H1 (cell line): ENCODE results near the gene KCNT1. TPM values are rescaled to one million over a fixed set of nuclear protein-coding genes. Genes with fewer than 3 reads are reported as not detected.

Experiments
- CTCF ChIA-PET: fragments of 300-600 bp; sonication (Branson Sonifier 250); formaldehyde crosslinking; loops from one replicate; lab custom pipeline; 2021; ENCODE audit not compliant: partially characterized antibody; lab: Charles Lee
- POLR2A ChIA-PET: fragments of 300-600 bp; sonication (Branson Sonifier 250); formaldehyde crosslinking; loops from one replicate; lab custom pipeline; 2021; ENCODE audit warnings: inconsistent platforms; ENCODE audit not compliant: partially characterized antibody; lab: Charles Lee
- DNase-seq, 2 experiments: peaks; one replicate each; pipeline versions ENCODE4 v3.0.0 to v3.0.0-alpha.2; 2010 to 2022; ENCODE audit warnings: low spot score in 2 of 2, low read depth in 1 of 2, mixed read lengths in 1 of 2
- FAIRE-seq: peaks from 2 replicates; lab custom pipeline; 2011; peaks lifted over from hg19 to GRCh38; lab: Jason Lieb, UNC
- H2AFZ ChIP-seq: 2 replicates; pipeline ENCODE4 v1.8.1; 2012; ENCODE audit warnings: low read length, inconsistent platforms
- H2AK5ac ChIP-seq: 2 replicates; pipeline ENCODE4 v1.6.1; 2013; ENCODE audit warnings: low read depth, low read length
- H2BK120ac ChIP-seq: replicated peaks from 2 replicates; pipeline ENCODE3; 2013; ENCODE audit warnings: low read depth, low read length, inconsistent platforms
- H2BK12ac ChIP-seq: 2 replicates; pipeline ENCODE4 v1.6.1; 2013; ENCODE audit warnings: low read depth, low read length
- H2BK15ac ChIP-seq: 2 replicates; pipeline ENCODE4 v1.6.1; 2013; ENCODE audit warnings: low read length
- H2BK20ac ChIP-seq: 2 replicates; pipeline ENCODE4 v1.6.1; 2013; ENCODE audit warnings: low read length
- H2BK5ac ChIP-seq: 2 replicates; pipeline ENCODE4 v1.6.1; 2013; ENCODE audit warnings: low read depth, low read length
- H3K14ac ChIP-seq: 2 replicates; pipeline ENCODE4 v1.6.1; 2013; ENCODE audit warnings: inconsistent platforms; ENCODE audit not compliant: insufficient read length
- H3K18ac ChIP-seq: 2 replicates; pipeline ENCODE4 v1.6.1; 2013; ENCODE audit warnings: low read length; ENCODE audit errors: extremely low read depth
- H3K23ac ChIP-seq: 2 replicates; pipeline ENCODE4 v1.6.1; 2013; ENCODE audit warnings: inconsistent platforms; ENCODE audit not compliant: insufficient read length
- H3K23me2 ChIP-seq: 2 replicates; pipeline ENCODE4 v1.6.1; 2013; ENCODE audit warnings: low read depth, low read length
- H3K27ac ChIP-seq: 2 replicates; pipeline ENCODE4 v1.6.1; 2011; ENCODE audit warnings: low read depth, low read length, inconsistent platforms
- H3K27me3 ChIP-seq, 4 experiments: replicated peaks in 1 of 4; 1 replicate in 1 of 4; 2 replicates in 3 of 4; pipeline versions ENCODE4 v1.6.1 to v1.8.1; 2011 to 2013; ENCODE audit warnings: low read length in 3 of 4, mild to moderate bottlenecking in 3 of 4, inconsistent platforms in 2 of 4, mixed read lengths in 2 of 4, moderate library complexity in 1 of 4; ENCODE audit not compliant: control insufficient read depth in 3 of 4, insufficient read depth in 3 of 4; ENCODE audit errors: extremely low read depth in 1 of 4
- H3K36me3 ChIP-seq, 4 experiments: 2 replicates each; pipeline versions ENCODE4 v1.6.1 to v1.8.1; 2011 to 2013; ENCODE audit warnings: mild to moderate bottlenecking in 4 of 4, low read length in 3 of 4, moderate library complexity in 2 of 4, control low read depth in 1 of 4, inconsistent platforms in 1 of 4; ENCODE audit not compliant: insufficient read depth in 4 of 4, control insufficient read depth in 2 of 4
- H3K4ac ChIP-seq: replicated peaks from 2 replicates; pipeline ENCODE3; 2013; ENCODE audit warnings: low read length, low read depth, mixed read lengths, inconsistent platforms; ENCODE audit not compliant: insufficient read length
- H3K4me1 ChIP-seq, 4 experiments: replicated peaks in 1 of 4; 1 replicate in 1 of 4; 2 replicates in 3 of 4; pipeline versions ENCODE4 v1.6.1 to v1.8.1; 2011 to 2013; ENCODE audit warnings: low read length in 3 of 4, inconsistent platforms in 2 of 4, mixed read lengths in 1 of 4; ENCODE audit not compliant: insufficient read depth in 4 of 4, control insufficient read depth in 3 of 4
- H3K4me2 ChIP-seq, 2 experiments: 2 replicates each; pipeline versions ENCODE4 v1.6.1 to v1.8.1; 2011 to 2013; ENCODE audit warnings: low read depth in 2 of 2, low read length in 2 of 2, control low read depth in 1 of 2, inconsistent platforms in 1 of 2, mild to moderate bottlenecking in 1 of 2; ENCODE audit not compliant: insufficient read depth in 1 of 2
- H3K4me3 ChIP-seq, 4 experiments: fragments of 200-600, 300-600 bp in 1 of 4; sonication (generic), shearing (Covaris generic), sonication (Bioruptor Twin) in 1 of 4; 2 replicates each; pipeline versions ENCODE4 v1.5.1 to v1.8.1; 2011 to 2016; ENCODE audit warnings: low read length in 4 of 4, low read depth in 3 of 4, control low read depth in 2 of 4, inconsistent platforms in 2 of 4, mild to moderate bottlenecking in 2 of 4, mixed read lengths in 1 of 4, moderate library complexity in 1 of 4; ENCODE audit not compliant: insufficient read depth in 2 of 4; ENCODE audit errors: extremely low read depth in 1 of 4
- H3K56ac ChIP-seq: replicated peaks from 2 replicates; pipeline ENCODE3; 2013; ENCODE audit warnings: low read depth, mild to moderate bottlenecking, mixed read lengths, low read length, inconsistent platforms; ENCODE audit not compliant: insufficient read length
- H3K79me1 ChIP-seq: 2 replicates; pipeline ENCODE4 v1.6.1; 2013; ENCODE audit warnings: low read depth, low read length, control low read depth
- H3K79me2 ChIP-seq, 2 experiments: 2 replicates each; pipeline versions ENCODE4 v1.6.1 to v1.8.1; 2012 to 2013; ENCODE audit warnings: low read length in 2 of 2, mild to moderate bottlenecking in 2 of 2, inconsistent platforms in 1 of 2; ENCODE audit not compliant: insufficient read depth in 2 of 2, control insufficient read depth in 1 of 2
- H3K9ac ChIP-seq, 4 experiments: replicated peaks in 1 of 4; 1 replicate in 1 of 4; 2 replicates in 3 of 4; pipeline versions ENCODE4 v1.6.1 to v1.8.1; 2011 to 2013; ENCODE audit warnings: low read depth in 3 of 4, low read length in 3 of 4, control low read depth in 2 of 4, mild to moderate bottlenecking in 2 of 4, moderate library complexity in 2 of 4, inconsistent platforms in 1 of 4; ENCODE audit errors: extremely low read depth in 1 of 4
- H3K9me3 ChIP-seq, 2 experiments: 2 replicates each; pipeline versions ENCODE4 v1.6.1 to v1.8.1; 2012 to 2013; ENCODE audit warnings: mild to moderate bottlenecking in 2 of 2, moderate library complexity in 2 of 2, control low read depth in 1 of 2, inconsistent platforms in 1 of 2, low read depth in 1 of 2, low read length in 1 of 2, mixed read lengths in 1 of 2; ENCODE audit not compliant: insufficient read depth in 2 of 2
- H4K20me1 ChIP-seq, 2 experiments: replicated peaks in 1 of 2; 2 replicates each; pipeline versions ENCODE3 to v1.8.1; 2011 to 2013; ENCODE audit warnings: inconsistent platforms in 2 of 2, low read length in 2 of 2, mild to moderate bottlenecking in 1 of 2; ENCODE audit not compliant: insufficient read depth in 2 of 2, control insufficient read depth in 1 of 2
- H4K5ac ChIP-seq: 2 replicates; pipeline ENCODE4 v1.6.1; 2013; ENCODE audit warnings: low read length, low read depth, mixed read lengths, inconsistent platforms; ENCODE audit not compliant: insufficient read length
- H4K8ac ChIP-seq: 2 replicates; pipeline ENCODE4 v1.8.0; 2013; ENCODE audit warnings: mild to moderate bottlenecking, moderate library complexity, low read length, inconsistent platforms; ENCODE audit not compliant: insufficient read depth; ENCODE audit errors: extremely low read depth
- H4K91ac ChIP-seq: replicated peaks from 2 replicates; pipeline ENCODE3; 2013; ENCODE audit warnings: low read length, mixed read lengths, inconsistent platforms; ENCODE audit not compliant: insufficient read length
- GABPA ChIP-seq: IDR thresholded peaks from 2 replicates; pipeline ENCODE4 v1.6.1; 2011; ENCODE audit warnings: mild to moderate bottlenecking, low read length, moderate library complexity, borderline replicate concordance; ENCODE audit not compliant: insufficient read depth
- GTF2F1 ChIP-seq: IDR thresholded peaks from 2 replicates; pipeline ENCODE4 v1.6.1; 2012; ENCODE audit warnings: low read depth, low read length, improper control_type of control experiment, borderline replicate concordance
- JUN ChIP-seq: IDR thresholded peaks from 2 replicates; pipeline ENCODE4 v1.6.1; 2011; ENCODE audit warnings: low read depth, mild to moderate bottlenecking, improper control_type of control experiment, low read length
- SIX5 ChIP-seq: IDR thresholded peaks from 2 replicates; pipeline ENCODE4 v1.6.1; 2011; ENCODE audit warnings: mild to moderate bottlenecking, low read depth, low read length
- ZNF274 ChIP-seq: IDR thresholded peaks from 2 replicates; pipeline ENCODE4 v1.7.0; 2012; ENCODE audit warnings: low read length, borderline replicate concordance; ENCODE audit errors: extremely low read depth
- WGBS, 2 experiments: shearing (Covaris generic) in 1 of 2; methylation state at CpG; one replicate each; pipeline versions ENCODE4 v1.1.6 to v1.1.7; 2013 to 2015; ENCODE audit warnings: low lambda C conversion rate in 2 of 2, mixed read lengths in 2 of 2, inconsistent platforms in 1 of 2, low coverage in 1 of 2, missing lambda C conversion rate in 1 of 2; ENCODE audit not compliant: insufficient replicate concordance in 2 of 2, insufficient coverage in 1 of 2, insufficient read length in 1 of 2; ENCODE audit errors: extremely low coverage in 1 of 2, missing lambda C conversion rate in 1 of 2; 5-methylcytosine and 5-hydroxymethylcytosine counted together
- polyA plus RNA-seq, 7 experiments: library from polyadenylated mRNA; depleted of rRNA in 3 of 7; stranded (reverse) in 5 of 7; unstranded in 2 of 7; fragments of >200 nt in 5 of 7; fragments of 200-250 nt in 2 of 7; gene quantifications; 1 replicate in 5 of 7; 2 replicates in 1 of 7; 4 replicates in 1 of 7; pipeline versions ENCODE4 v1.2.1 to v1.2.3, GENCODE V29; 2011 to 2013; ENCODE audit warnings: missing spikeins in 2 of 7, mixed read lengths in 2 of 7
- total RNA-seq: library from RNA; stranded (reverse); fragmentation: NEBNext Ultra II Directional; extraction: Animal tissue kit (Norgen Biotek cat#: 25700); gene quantifications from 2 replicates; pipeline ENCODE4 v1.2.1, GENCODE V29; 2021

Gene KCNT1
- total and polyA plus RNA-seq, 2 of the 8 experiments (the other 6 are each of a cell fraction or from before 2014, with no cell fraction given), result 0.13 to 0.20 TPM

- no peak overlapping the region for H2AK5ac ChIP-seq
- H3K9ac ChIP-seq, result no peak overlapping the region
- WGBS, 2 experiments, result 96% methylated on average over 12 of the region's 19 CpGs; no CpG with 5 or more reads in 1 of the 2 experiments
- no peak overlapping the region for H3K4me3 ChIP-seq
- CTCF ChIA-PET, result interaction anchor here (1.3 to 2.3 kb wide), 3 partner anchors 16 to 189 kb away, joined by 4 to 13 read pairs (median 5); no protein-coding TSS in a partner anchor
- no peak overlapping the region for H2AFZ ChIP-seq
- H3K4me2 ChIP-seq, result no peak overlapping the region
- H3K79me1 ChIP-seq, result no peaks in the 10 kb centered on the region
- POLR2A ChIA-PET, result no interaction called here
- FAIRE-seq (no peak), DNase-seq (no peak)
- no peak overlapping the region for H3K23ac ChIP-seq
- H4K91ac ChIP-seq, result no peak overlapping the region
- H2BK20ac ChIP-seq, result no peak overlapping the region
- no peak overlapping the region for H3K14ac ChIP-seq
- no peaks in the 10 kb centered on the region for H3K9me3 ChIP-seq
- no peak overlapping the region for H2BK15ac ChIP-seq
- H3K79me2 ChIP-seq, result no peaks in the 10 kb centered on the region
- no peak overlapping the region for H4K8ac ChIP-seq
- no peak overlapping the region for H3K56ac ChIP-seq
- H4K20me1 ChIP-seq, result peaks cover 0 to 7% of the 10 kb centered on the region in 2 experiments
- H4K5ac ChIP-seq, result no peak overlapping the region
- no peak overlapping the region for H2BK12ac ChIP-seq
- TF ChIP-seq ZNF274 (no peak), JUN (no peak), GABPA (no peak), SIX5 (no peak), GTF2F1 (no peak)
- H2BK120ac ChIP-seq, result no peak overlapping the region
- no peak overlapping the region for H3K27ac ChIP-seq
- no peaks in the 10 kb centered on the region; a peak in 1 of 8 replicates for H3K36me3 ChIP-seq
- no peak overlapping the region for H3K4ac ChIP-seq
- peaks cover 6% of the 10 kb centered on the region; the same call in 1 of the 2 replicates for H3K23me2 ChIP-seq
- no peaks in the 10 kb centered on the region; a peak in 1 of 7 replicates for H3K4me1 ChIP-seq
- no peak overlapping the region for H3K18ac ChIP-seq
- no peaks in the 10 kb centered on the region for H3K27me3 ChIP-seq
- no peak overlapping the region for H2BK5ac ChIP-seq
These were observed 76.4 kb downstream of the KCNT1 start for GRCh38 chr9:135778421-135778820.
